Putamen (tissue), 1 donor: Measurements from ENCODE around the gene PPM1A.

Source experiments
- DNase-seq: peaks from one replicate; pipeline ENCODE4 v3.0.0-alpha.2; 2016; ENCODE audit warnings: low spot score

Gene PPM1A

GRCh38 chr14:60248697-60249318, at the start of gene PPM1A:
TSS of gene PPM1A (plus strand) at chr14:60249221. CDS start at chr14:60282704, 33,483 bp downstream.
- DNase-seq: peak; percentile 96

GRCh38 chr14:60199321-60199720, 49.7 kb upstream of the PPM1A start:
- no peak for DNase-seq

GRCh38 chr14:60204104-60204842, 44.7 kb upstream of the PPM1A start:
- no peak for DNase-seq

GRCh38 chr14:60204843-60205774, 43.9 kb upstream of the PPM1A start:
- no peak for DNase-seq

GRCh38 chr14:60206249-60206670, 42.8 kb upstream of the PPM1A start:
- DNase-seq: no peak

- no peak for DNase-seq
These were observed 42.0 kb upstream of the PPM1A start for GRCh38 chr14:60206837-60207533.

GRCh38 chr14:60210703-60211102, 38.3 kb upstream of the PPM1A start:
- DNase-seq: no peak

- no peak for DNase-seq
These were observed 37.9 kb upstream of the PPM1A start for GRCh38 chr14:60211153-60211552.

- DNase-seq: no peak
These were observed 36.3 kb upstream of the PPM1A start for GRCh38 chr14:60212503-60213371.

GRCh38 chr14:60214003-60214402, 35.0 kb upstream of the PPM1A start:
- no peak for DNase-seq

- DNase-seq: no peak
These were observed 34.5 kb upstream of the PPM1A start for GRCh38 chr14:60214415-60215126.

- no peak for DNase-seq
These were observed 33.9 kb upstream of the PPM1A start for GRCh38 chr14:60215127-60215444.

- DNase-seq: no peak
These were observed 33.3 kb upstream of the PPM1A start for GRCh38 chr14:60215520-60216420.

GRCh38 chr14:60217713-60218112, 31.3 kb upstream of the PPM1A start:
- DNase-seq: peak; percentile 5

GRCh38 chr14:60220084-60220483, 28.9 kb upstream of the PPM1A start:
- no peak for DNase-seq

GRCh38 chr14:60220917-60221316, 28.1 kb upstream of the PPM1A start:
- no peak for DNase-seq

GRCh38 chr14:60221457-60221856, 27.6 kb upstream of the PPM1A start:
- DNase-seq: no peak

GRCh38 chr14:60222820-60223219, 26.2 kb upstream of the PPM1A start:
- peak; percentile 85 for DNase-seq

GRCh38 chr14:60225265-60225664, 23.8 kb upstream of the PPM1A start:
- DNase-seq: no peak
